ENCODE measurements around the gene MAB21L3. TPM values are rescaled to one million over a fixed set of nuclear protein-coding genes. Genes with fewer than 3 reads are reported as not detected.

MAB21L3 gene
- total RNA-seq, 3 donors from 2014 or later: 0.29 to 0.80 TPM; not detected in 1

- intact Hi-C loops (cut with DNase I; ENCODE audit: low total_unique reads): no loop called here
- Histone ChIP-seq H3K36me3 (no peaks in the 10 kb centered on the region), H3K27me3 (no peaks in the 10 kb centered on the region), H3K4me3 (no peak overlapping the region), H3K4me1 (no peaks in the 10 kb centered on the region), H3K27ac (no peak overlapping the region), H3K9me3 (no peaks in the 10 kb centered on the region)
- TF ChIP-seq POLR2AphosphoS5 (IDR thresholded peaks at IDR 0.05): no peak
- TF ChIP-seq CTCF (IDR thresholded peaks at IDR 0.05): no peak
- TF ChIP-seq POLR2A (IDR thresholded peaks at IDR 0.05): no peak
- no peak for DNase-seq (ENCODE audit: low spot score in 2 of 2)
Observed at GRCh38 chr1:116126281-116126680, 15.1 kb downstream of the MAB21L3 start.

GRCh38 chr1:116127123-116127847, 16.1 kb downstream of the MAB21L3 start:
- Histone ChIP-seq H3K9me3 (no peaks in the 10 kb centered on the region), H3K4me1 (no peaks in the 10 kb centered on the region), H3K27me3 (no peaks in the 10 kb centered on the region), H3K4me3 (no peak overlapping the region), H3K36me3 (no peaks in the 10 kb centered on the region), H3K27ac (no peak overlapping the region)
- intact Hi-C loops (cut with DNase I; ENCODE audit: low total_unique reads): no loop called here
- no peak for DNase-seq (ENCODE audit: low spot score in 2 of 2)
- no peak for TF ChIP-seq POLR2A (IDR thresholded peaks at IDR 0.05)
- TF ChIP-seq POLR2AphosphoS5 (IDR thresholded peaks at IDR 0.05): no peak
- no peak for TF ChIP-seq CTCF (IDR thresholded peaks at IDR 0.05)

GRCh38 chr1:116127848-116128540, 16.8 kb downstream of the MAB21L3 start:
- TF ChIP-seq POLR2AphosphoS5 (IDR thresholded peaks at IDR 0.05) (no peak), POLR2A (IDR thresholded peaks at IDR 0.05) (no peak), CTCF (IDR thresholded peaks at IDR 0.05) (no peak)
- Histone ChIP-seq H3K36me3 (no peaks in the 10 kb centered on the region), H3K4me3 (no peak overlapping the region), H3K27me3 (no peaks in the 10 kb centered on the region), H3K27ac (no peak overlapping the region), H3K9me3 (no peaks in the 10 kb centered on the region), H3K4me1 (no peaks in the 10 kb centered on the region)
- DNase-seq (ENCODE audit: low spot score in 2 of 2): no peak
- intact Hi-C loops (cut with DNase I; ENCODE audit: low total_unique reads): no loop called here

GRCh38 chr1:116128664-116129063, 17.5 kb downstream of the MAB21L3 start:
- TF ChIP-seq POLR2AphosphoS5 (IDR thresholded peaks at IDR 0.05) (no peak), CTCF (IDR thresholded peaks at IDR 0.05) (no peak), POLR2A (IDR thresholded peaks at IDR 0.05) (no peak)
- intact Hi-C loops (cut with DNase I; ENCODE audit: low total_unique reads): no loop called here

GRCh38 chr1:116129537-116129936, 18.3 kb downstream of the MAB21L3 start:
- H3K27ac ChIP-seq: no peak overlapping the region
- no peaks in the 10 kb centered on the region for H3K9me3 ChIP-seq
- TF ChIP-seq POLR2AphosphoS5 (IDR thresholded peaks at IDR 0.05) (no peak), CTCF (IDR thresholded peaks at IDR 0.05) (no peak), POLR2A (IDR thresholded peaks at IDR 0.05) (no peak)
- H3K4me1 ChIP-seq: no peaks in the 10 kb centered on the region
- no peak for DNase-seq (ENCODE audit: low spot score in 2 of 2)
- H3K4me3 ChIP-seq: no peak overlapping the region
- H3K36me3 ChIP-seq: no peaks in the 10 kb centered on the region
- no peaks in the 10 kb centered on the region for H3K27me3 ChIP-seq
- intact Hi-C loops (cut with DNase I; ENCODE audit: low total_unique reads): no loop called here

More at GRCh38 chr1:116128664-116129063, 17.5 kb downstream of the MAB21L3 start:
- no peaks in the 10 kb centered on the region for H3K4me1 ChIP-seq
- no peak for DNase-seq (ENCODE audit: low spot score in 2 of 2)
- no peak overlapping the region for H3K4me3 ChIP-seq
- H3K27ac ChIP-seq: no peak overlapping the region
- H3K36me3 ChIP-seq: no peaks in the 10 kb centered on the region
- no peaks in the 10 kb centered on the region for H3K27me3 ChIP-seq
- no peaks in the 10 kb centered on the region for H3K9me3 ChIP-seq

Data from breast epithelium (tissue), 4 donors.